CD4-positive, alpha-beta T cell treated with Interleukin-10 for 1 hour (primary cell): Measurements from ENCODE around the gene OVOL1.
"Not testable (repeated sequence)": the region's sequence is repeated elsewhere in the genome, so short reads cannot be mapped to it uniquely, and the experiment has no call there.

Source experiments
- DNase-seq: peaks from one replicate; pipeline ENCODE4 v3.0.0-alpha.2; 2020

The OVOL1 gene

GRCh38 chr11:65817835-65818680 lies 31.2 kb downstream of the OVOL1 start:
- peak; percentile 93 for DNase-seq

DNA sequence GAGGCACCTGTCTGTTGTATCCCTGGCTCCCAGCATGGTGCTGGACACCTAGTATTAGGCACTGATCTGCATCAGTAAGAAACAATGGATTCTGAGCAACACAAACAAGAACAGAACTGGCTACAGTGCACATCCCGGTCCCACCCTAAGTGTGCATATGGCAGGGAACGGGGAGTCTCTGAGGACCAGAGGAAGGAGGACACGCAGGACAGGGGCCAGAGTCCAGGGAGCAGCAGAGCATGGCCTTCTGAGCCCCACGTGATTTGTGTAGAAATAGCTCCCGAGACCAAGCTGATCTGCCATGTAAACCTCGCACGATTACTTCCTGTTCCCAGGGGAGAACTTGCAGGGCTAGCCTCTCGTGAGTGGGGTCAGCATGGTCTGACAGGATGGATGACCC lies 34.2 kb downstream of the OVOL1 start:
- no peak for DNase-seq

GRCh38 chr11:65822776-65823528 lies 36.1 kb downstream of the OVOL1 start:
- DNase-seq = no peak

- no peak for DNase-seq
These were observed 40.3 kb downstream of the OVOL1 start for GRCh38 chr11:65826984-65827735.

DNA sequence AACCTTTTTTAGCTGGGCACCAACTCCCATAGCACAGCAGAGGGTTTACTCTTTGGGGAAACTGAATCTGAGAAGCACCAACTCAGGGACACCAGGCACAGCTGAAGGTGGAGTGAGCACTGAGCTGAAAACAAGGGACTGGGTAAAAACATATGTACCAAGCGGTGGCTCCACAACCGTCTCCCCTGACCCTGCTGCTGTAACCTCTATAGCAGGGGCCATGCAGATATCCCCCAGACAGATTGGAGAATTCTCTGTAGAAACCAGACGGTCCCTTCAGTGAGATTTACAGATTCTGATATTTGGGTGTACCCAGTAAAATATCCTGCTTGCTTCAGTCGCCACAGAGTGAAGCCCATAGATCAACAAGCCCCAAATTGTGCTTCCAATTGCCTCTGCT lies 42.6 kb downstream of the OVOL1 start:
- no peak for DNase-seq

- not testable (repeated sequence) for DNase-seq
These were observed 45.4 kb downstream of the OVOL1 start for GRCh38 chr11:65832231-65832630.

GRCh38 chr11:65833297-65834030 lies 46.6 kb downstream of the OVOL1 start, which contains the start of gene SNX32:
Gene SNX32 (plus strand): TSS chr11:65833963. CDS start chr11:65834066, 103 bp downstream.
- DNase-seq = peak; percentile 96

DNA sequence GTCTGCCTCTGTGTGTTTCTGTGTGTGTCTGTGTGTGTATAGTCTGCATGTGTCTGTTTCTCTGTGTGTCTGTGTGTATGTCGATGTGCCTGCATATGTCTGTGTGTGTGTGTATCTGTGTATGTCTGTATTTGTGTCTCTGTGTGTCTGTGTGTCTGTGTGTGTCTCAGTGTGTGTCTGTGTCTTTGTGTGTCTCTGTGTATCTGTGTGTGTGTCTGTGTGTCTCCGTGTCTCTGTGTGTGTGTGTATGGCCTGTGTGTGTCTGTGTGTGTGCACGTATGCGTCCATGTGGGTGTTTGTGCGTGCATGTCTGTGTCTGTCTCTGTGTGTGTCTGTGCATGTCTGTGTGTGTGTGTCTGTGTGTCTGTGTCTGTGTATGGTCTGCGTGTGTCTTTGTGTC lies 47.3 kb downstream of the OVOL1 start:
- no peak for DNase-seq

DNA sequence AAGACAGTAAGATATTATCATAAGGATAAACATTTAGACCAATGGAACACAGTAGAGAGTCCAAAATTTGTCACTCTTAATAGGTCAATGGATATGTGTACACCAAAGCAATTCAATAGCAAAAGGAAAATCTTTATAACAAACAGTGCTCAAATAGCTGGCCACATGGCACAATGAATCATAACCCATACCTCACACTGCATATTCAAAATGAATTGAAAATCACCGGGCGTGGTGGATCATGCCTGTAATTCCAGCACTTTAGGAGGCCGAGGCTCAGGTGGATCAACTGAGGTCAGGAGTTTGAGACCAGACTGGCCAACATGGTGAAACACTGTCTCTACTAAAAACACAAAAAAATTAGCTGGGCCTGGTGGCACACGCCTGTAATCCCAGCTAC lies 55.3 kb downstream of the OVOL1 start:
- DNase-seq = no peak

DNA sequence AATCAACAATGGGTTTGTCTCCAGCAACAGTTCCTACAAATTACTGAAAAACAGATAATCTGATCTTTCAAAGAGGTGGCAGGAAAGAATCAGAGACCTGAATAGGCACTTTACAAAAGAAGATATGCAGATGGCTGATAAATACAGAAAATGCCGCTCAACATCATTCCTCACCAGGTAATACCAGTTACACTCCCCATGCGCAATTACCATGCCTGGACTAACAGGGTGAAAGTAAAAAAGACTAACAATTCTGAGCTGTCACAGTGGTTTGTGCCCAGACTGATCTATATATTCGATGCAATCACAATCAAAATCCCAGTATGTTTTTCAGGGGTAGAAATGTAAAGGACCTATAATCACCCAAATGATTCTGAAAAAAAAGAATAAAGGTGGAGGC lies 56.9 kb downstream of the OVOL1 start:
- DNase-seq = no peak

DNA sequence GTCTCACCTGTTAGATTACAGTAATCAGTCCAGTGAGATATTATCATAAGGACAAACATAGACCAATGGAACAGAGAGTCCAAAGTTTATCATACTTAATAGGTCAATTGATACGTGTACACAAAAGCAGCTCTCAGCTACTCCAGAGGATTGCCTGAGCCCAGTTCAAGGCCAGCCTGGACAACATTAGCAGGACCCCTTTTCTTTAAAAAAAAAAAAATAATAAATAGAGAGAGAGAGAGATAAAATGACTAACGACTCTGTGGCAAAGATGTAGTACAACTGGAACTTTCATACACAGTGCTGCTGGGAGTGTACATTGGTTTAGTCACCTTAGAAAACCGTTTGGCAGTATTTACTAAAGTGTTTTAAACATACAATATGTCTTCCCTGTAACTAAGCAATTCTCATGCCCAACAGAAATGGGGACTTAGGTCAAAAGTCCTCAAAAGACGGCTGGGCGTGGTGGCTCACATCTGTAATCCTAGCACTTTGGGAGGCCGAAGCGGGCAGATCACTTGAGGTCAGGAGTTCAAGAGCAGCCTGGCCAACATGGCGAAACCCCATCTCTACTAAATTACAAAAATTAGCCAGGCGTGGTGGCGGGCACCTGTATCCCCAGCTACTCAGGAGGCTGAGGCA lies 57.5 kb downstream of the OVOL1 start:
- no peak for DNase-seq
